ENCODE data around the gene SETD4.

SETD4 gene

GRCh38 chr21:36034211-36034913 is 26.0 kb downstream of the SETD4 start:
- TF ChIP-seq REST (IDR thresholded peaks at IDR 0.05; ENCODE audit: low read depth) (no peak), TEAD4 (IDR thresholded peaks at IDR 0.05) (no peak), TCF12 (IDR thresholded peaks at IDR 0.05; ENCODE audit: low read depth) (no peak), USF1 (IDR thresholded peaks at IDR 0.05) (no peak), FOXM1 (IDR thresholded peaks at IDR 0.05; ENCODE audit: borderline replicate concordance, low read depth) (no peak), ZBTB7A (IDR thresholded peaks at IDR 0.05; ENCODE audit: low read depth) (no peak), NFIC (IDR thresholded peaks at IDR 0.05) (no peak), MAX (IDR thresholded peaks at IDR 0.05) (no peak), CREB1 (IDR thresholded peaks at IDR 0.05; ENCODE audit: low read depth) (no peak), EP300 (IDR thresholded peaks at IDR 0.05; ENCODE audit: borderline replicate concordance) (no peak)

GRCh38 chr21:36032647-36033406 is 27.5 kb downstream of the SETD4 start:
- TF ChIP-seq NFIC (IDR thresholded peaks at IDR 0.05) = no peak
- TF ChIP-seq USF1 (IDR thresholded peaks at IDR 0.05) = no peak
- no peak for TF ChIP-seq FOXM1 (IDR thresholded peaks at IDR 0.05; ENCODE audit: borderline replicate concordance, low read depth)

GRCh38 chr21:36030581-36031189 is 29.6 kb downstream of the SETD4 start:
- no peak for TF ChIP-seq REST (IDR thresholded peaks at IDR 0.05; ENCODE audit: low read depth)
- TF ChIP-seq USF1 (IDR thresholded peaks at IDR 0.05) = no peak
- no peak for TF ChIP-seq EP300 (IDR thresholded peaks at IDR 0.05; ENCODE audit: borderline replicate concordance)

GRCh38 chr21:36029309-36029708 is 31.0 kb downstream of the SETD4 start:
- TF ChIP-seq TEAD4 (IDR thresholded peaks at IDR 0.05) (no peak), REST (IDR thresholded peaks at IDR 0.05; ENCODE audit: low read depth) (no peak), FOXM1 (IDR thresholded peaks at IDR 0.05; ENCODE audit: borderline replicate concordance, low read depth) (no peak), CEBPB (IDR thresholded peaks at IDR 0.05) (no peak), RAD21 (IDR thresholded peaks at IDR 0.05; ENCODE audit: low read depth) (no peak), TCF12 (IDR thresholded peaks at IDR 0.05; ENCODE audit: low read depth) (no peak), YY1 (IDR thresholded peaks at IDR 0.05; ENCODE audit: low read depth) (no peak)

Data from Ishikawa (cell line).